Left renal cortex interstitium (tissue), 4 donors: Measurements from ENCODE around the gene PRM3. TPM values are rescaled to one million over a fixed set of nuclear protein-coding genes. Genes with fewer than 3 reads are reported as not detected.
"Not testable (repeated sequence)": the region's sequence is repeated elsewhere in the genome, so short reads cannot be mapped to it uniquely, and the experiment has no call there.

Experiments
- DNase-seq, 4 donors: peaks; one replicate each; pipeline ENCODE4 v3.0.0-alpha.2; 2013; ENCODE audit warnings: low read depth in 4 of 4, low spot score in 2 of 4, missing footprints in 1 of 4
- polyA plus RNA-seq, 4 donors: library from polyadenylated mRNA; unstranded; fragments of 120-200 nt; gene quantifications; one replicate each; pipeline ENCODE4 v1.2.1, GENCODE V29; 2013; ENCODE audit not compliant: insufficient read length in 4 of 4

Gene PRM3
- polyA plus RNA-seq, 4 donors, result not detected

- no peak for DNase-seq
Observed at GRCh38 chr16:11306997-11307638, 33.7 kb upstream of the PRM3 start.

GRCh38 chr16:11306381-11306780 lies 33.0 kb upstream of the PRM3 start:
- DNase-seq, result no peak

DNA sequence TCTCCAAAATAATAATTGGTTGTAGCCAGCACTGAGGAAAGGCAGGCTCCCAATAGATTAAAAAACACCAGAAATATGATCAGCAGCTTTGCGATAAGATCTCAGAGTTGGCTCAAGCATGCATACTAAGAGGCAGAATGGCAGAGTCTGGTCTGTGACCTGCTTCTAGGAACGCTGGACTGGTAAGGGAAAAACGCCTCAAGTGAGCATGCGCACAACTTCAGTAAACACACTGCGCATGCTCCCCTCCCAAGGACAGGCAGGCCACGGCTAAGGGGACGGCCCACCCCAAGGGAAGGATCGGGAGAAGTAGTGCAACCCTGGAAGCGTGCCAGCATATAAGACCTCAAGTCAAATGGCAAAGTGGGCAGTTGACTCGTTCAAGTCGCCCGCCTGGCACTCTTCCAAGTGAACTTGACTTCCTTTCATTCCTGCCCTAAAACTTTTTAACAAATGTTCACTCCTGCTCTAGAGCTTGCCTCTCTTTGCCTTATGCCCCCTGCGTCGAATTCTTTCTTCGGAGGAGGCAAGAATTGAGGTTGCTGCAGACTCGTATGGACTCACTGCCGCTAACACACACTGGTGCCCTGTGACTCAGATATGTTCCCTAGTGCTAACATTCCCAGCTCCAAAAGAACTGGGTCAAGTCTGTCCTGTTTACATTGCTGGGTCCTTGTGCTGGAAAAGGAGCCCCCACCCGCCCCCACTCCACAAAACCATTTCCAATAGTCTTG lies 30.1 kb upstream of the PRM3 start:
- DNase-seq, result no peak

DNA sequence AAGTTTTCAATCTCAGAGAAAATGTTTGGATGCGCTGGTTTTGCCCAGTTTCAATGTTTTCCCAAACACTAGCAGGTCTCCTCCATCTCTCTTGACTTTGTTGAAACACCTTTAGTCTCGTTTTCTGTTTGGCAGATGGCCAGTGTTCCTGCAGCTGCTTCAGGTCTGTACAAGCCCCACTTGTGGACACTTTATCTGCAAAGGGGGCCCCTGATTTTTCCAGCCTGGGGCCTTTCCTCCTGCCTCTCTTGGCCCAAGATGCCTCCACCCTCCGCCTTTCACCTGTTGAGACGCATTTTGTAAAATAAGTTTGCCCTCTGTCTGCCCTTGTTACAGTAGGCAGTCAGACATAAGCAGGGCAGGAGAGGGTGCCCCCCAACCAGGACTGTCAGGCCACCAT lies 29.5 kb upstream of the PRM3 start:
- no peak for DNase-seq

GRCh38 chr16:11301645-11302501 lies 28.4 kb upstream of the PRM3 start:
- DNase-seq, result no peak

DNA sequence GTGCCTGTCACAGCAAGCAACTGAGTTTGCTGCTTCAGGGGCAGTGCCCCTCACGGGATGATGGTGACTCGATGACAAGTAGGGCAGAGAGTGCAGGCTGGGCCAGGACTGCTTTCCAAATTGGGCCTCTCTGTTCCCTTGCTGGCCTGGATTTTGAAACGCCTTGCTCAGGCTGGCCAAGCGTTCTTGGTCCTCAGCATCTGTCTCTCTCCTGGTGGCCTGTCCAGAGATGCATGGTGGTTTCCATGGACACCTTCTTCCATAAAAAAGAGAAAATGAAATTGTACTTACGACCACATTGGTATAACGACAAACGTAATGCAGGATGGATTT lies 27.1 kb upstream of the PRM3 start:
- DNase-seq, result no peak

DNA sequence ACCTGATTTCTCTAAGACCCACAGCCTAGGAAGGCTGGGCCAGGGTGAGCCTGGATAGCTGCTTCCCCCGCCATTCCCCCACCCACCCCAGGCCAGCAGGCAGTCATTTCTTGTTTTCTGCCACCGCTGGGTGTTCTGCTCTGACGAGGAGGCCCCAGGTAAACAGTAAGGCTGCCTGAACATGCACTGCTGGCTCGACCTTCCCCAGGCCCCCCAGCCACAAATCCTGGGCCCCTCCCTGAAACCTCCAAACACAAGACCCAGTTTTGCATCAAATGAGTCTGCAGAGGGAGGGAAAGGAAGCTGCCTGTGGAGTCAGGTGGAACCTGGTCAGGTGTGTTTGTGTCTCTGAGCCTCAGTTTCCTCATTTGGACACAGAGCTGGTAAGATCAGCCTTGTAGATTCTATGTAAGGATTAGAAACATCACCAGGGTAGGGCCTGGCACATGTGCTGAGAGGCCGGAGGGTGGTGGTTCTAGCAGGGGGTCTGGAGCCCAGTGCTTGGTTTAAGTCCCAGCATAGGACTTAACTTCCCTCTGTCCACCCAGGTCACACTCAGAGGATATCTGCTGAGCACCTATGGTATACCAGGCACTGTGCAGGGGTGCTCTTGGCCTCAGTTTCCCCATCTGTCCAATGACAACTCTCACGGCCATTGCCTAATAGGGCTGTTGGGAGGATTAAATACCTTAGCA lies 26.6 kb upstream of the PRM3 start:
- DNase-seq, result no peak

DNA sequence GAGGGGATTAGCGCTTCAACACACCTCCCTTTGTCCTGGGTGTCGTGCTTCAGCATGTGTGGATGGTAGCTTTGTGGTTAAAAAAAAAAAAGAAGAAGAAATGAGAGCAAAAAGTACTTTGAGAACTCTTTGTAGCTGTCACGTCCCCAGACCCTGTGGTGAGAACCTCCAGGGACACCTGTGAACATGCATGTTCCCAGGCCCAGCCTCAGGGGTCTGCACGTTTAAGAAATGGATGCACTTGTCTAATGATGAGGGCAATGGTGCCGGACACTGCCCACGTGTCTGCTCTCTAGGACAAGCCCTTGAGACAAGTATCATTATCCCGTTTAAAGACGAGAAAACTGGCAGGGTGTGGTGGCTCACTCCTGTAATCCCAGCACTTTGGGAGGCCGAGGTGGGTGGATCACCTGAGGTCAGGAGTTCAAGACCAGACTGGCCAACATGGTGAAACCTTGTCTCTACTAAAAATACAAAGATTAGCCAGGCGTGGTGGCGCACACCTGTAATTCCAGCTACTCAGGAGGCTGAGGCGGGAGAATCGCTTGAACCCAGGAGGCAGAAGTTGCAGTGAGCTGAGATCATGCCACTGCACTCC lies 25.6 kb upstream of the PRM3 start:
- DNase-seq, result not testable (repeated sequence)

DNA sequence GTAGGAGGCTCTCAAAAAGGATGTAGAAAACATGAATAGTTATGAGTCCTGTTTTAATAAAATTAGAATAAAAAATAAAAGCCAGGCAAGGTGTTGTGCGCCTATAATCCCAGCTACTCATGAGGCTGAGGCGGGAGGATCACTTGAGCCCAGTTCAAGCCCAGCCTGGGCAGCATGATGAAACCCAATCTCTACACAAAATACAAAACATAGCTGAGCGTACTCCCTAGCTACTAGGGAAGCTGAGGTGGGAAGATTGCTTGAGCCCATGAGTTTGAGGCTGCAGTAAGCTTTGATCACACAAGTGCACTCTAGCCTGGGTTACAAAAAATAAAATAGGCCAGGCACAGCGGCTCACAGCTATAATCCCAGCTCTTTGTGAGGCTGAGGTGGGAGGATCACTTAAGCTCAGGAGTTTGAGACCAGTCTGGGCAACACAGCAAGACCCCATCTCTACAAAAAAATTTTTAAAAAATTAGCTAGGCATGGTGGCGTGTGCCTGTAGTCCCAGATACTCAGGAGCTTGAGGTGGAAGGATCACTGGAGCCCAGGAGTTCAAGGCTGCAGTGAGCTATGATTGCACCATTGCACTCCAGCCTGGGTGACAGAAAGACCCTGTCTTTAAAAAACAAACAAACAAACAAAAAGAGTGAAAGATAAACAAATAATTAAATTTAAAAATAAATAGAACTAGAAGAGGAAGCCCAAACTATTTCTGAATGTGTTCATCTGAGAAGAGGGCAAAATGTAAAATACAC lies 24.9 kb upstream of the PRM3 start:
- DNase-seq, result no peak

GRCh38 chr16:11297492-11298142 lies 24.2 kb upstream of the PRM3 start:
- DNase-seq, result no peak

DNA sequence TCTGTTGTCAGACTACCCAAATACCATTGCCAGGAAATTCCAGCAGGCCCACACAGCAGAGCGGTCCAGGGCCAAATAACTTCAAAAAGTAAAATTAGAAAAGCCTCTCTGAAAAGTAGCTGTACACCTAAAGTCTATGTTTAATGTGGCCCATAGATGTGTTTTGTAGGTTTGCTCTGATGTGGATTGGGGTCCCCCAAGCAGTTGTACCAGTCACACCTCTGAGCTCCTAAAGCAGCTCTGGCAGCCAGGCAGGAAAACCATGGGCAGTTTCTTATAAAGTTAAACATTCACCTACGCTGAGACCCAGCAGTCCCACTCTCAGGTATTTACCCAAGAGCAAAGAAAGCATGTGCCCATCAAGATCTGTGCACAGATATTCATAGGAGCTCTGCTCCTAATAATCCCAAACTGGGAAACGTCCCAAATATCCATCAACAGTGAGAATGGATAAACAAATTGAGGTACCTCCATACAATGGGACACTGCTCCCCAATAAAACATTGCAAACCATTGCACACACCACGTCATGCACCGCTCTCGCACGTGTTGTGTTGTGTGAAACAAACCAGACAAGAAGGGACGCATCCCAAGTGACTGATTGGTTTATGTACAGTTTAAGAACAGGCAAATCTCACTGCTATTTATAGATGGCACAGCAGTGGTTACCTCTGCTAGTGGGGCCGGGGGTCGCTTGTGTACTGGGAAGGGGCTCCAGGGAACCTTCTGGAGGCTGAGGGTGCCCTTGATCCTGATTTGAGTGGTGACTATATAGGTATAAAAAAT lies 23.5 kb upstream of the PRM3 start:
- DNase-seq, result no peak

DNA sequence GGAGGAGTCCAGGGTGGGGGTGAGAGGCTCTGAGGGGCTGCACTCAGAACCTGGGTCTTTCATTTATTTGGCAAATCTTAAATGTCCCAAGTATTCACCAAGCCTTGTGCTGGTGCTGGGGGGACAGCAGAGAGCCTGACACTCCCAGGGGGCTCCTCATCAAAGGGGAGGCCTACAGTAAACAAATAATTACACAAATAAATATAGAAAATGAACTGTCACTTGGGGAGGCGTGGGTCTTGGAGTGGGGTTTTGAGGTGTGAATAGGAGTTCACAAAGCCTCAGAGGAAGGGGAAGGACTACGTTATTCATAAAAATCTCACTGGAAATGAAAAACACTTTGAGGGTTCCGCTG lies 22.9 kb upstream of the PRM3 start:
- no peak for DNase-seq

DNA sequence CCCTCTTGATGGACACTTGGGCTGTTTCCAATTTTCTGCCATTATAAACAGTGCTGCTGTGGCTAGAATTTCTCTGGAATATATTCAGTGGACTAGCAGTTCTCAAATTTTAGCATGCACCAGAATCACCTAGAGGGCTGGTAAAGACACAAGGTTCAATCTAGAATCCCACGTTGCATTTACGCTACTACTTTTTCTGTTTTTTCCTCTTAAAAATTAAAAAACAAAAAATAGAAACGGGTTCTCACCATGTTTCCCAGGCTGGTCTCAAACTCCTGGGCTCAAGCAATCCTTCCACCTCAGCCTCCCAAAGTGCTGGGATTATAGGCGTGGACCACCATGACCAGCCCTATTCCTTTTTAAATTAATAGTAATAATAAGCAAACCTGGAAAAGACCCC lies 22.2 kb upstream of the PRM3 start:
- no peak for DNase-seq

DNA sequence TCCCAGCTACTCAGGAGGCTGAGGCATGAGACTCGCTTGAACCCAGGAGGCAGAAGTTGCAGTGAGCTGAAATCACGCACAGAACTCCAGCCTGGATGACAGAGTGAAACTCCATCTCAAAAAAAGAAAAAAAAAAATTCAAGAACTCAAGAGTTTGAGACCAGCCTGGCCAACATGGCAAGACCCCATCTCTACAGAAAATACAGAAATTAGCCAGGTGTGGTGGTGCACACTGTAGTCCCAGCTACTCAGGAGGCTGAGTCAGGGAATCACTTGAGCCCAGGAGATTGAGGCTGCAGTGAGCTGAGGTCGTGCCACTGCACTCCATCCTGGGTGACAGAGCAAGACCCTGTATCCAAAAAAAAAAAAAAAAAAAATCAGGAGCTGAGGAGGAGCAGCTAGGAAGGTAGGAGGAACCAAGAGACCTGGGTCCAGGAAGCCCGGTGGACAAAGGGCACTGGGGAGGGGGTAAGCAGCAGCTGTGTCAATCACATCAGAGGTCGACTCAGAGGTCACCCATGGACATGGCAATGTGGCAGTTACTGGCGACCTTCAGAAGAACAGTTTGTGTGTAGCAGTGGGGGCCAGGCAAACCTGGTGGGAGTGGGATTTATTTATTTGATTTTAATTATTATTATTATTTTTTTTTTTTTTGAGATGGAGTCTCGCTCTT lies 18.8 kb upstream of the PRM3 start:
- DNase-seq, result no peak

- peak in 1 of 4 donors; percentile 58 for DNase-seq
Observed at GRCh38 chr16:11291091-11291703, 17.8 kb upstream of the PRM3 start.

GRCh38 chr16:11290102-11290893 lies 16.9 kb upstream of the PRM3 start:
- no peak for DNase-seq

DNA sequence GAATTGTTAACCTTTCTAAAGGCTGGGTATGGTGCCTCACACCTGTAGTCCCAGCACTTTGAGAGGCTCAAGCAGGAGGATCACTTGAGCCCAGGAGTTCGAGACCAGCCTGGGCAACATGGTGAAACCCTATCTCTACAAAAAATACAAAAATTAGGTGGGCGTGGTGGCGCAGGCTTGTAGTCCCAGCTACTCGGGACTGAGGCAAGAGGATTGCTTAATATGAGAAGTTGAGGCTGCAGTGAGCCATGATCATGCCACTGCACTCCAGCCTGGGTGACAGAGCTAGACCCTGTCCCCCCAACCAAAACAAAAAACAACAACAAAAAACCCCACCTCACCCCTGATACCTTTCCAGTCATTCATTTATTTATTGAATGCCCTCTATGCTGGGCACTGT lies 16.3 kb upstream of the PRM3 start:
- not testable (repeated sequence) for DNase-seq
